Large intestine (tissue), 3 donors: ENCODE data around the gene CNOT9. TPM values are rescaled to one million over a fixed set of nuclear protein-coding genes. Genes with fewer than 3 reads are reported as not detected.

Experiments used
- DNase-seq, 2 donors: peaks; one replicate each; pipeline versions ENCODE4 v3.0.0 to v3.0.0-alpha.2; 2013
- H3K27ac ChIP-seq: one replicate; pipeline ENCODE4 v1.5.1; 2013; ENCODE audit warnings: low read length
- H3K27me3 ChIP-seq: 2 replicates; pipeline ENCODE4 v1.6.1; 2013; ENCODE audit warnings: low read length; ENCODE audit not compliant: control insufficient read depth, insufficient read depth
- H3K36me3 ChIP-seq: 2 replicates; pipeline ENCODE4 v1.6.1; 2013; ENCODE audit warnings: low read length; ENCODE audit not compliant: control insufficient read depth, insufficient read depth
- H3K4me1 ChIP-seq: one replicate; pipeline ENCODE4 v1.6.1; 2013; ENCODE audit warnings: low read length; ENCODE audit not compliant: control insufficient read depth, insufficient read depth
- H3K4me3 ChIP-seq: one replicate; pipeline ENCODE4 v1.5.1; 2013; ENCODE audit warnings: low read length
- H3K9me3 ChIP-seq: one replicate; pipeline ENCODE4 v1.6.1; 2013; ENCODE audit warnings: mild to moderate bottlenecking, low read depth, low read length, moderate library complexity; ENCODE audit not compliant: control insufficient read depth
- WGBS: methylation state at CpG from one replicate; pipeline ENCODE4 v1.1.5; 2013; ENCODE audit warnings: low lambda C conversion rate; ENCODE audit not compliant: insufficient coverage; 5-methylcytosine and 5-hydroxymethylcytosine counted together
- polyA plus RNA-seq: library from polyadenylated mRNA; unstranded; fragments of 120-200 nt; gene quantifications from one replicate; pipeline ENCODE4 v1.2.1, GENCODE V29; 2013

The CNOT9 gene
- polyA plus RNA-seq, 1 donor: 37.8 TPM

GRCh38 chr2:218576854-218577253, 8.2 kb downstream of the CNOT9 start:
- Histone ChIP-seq H3K4me1 (no peaks in the 10 kb centered on the region), H3K27ac (no peak overlapping the region), H3K9me3 (no peaks in the 10 kb centered on the region), H3K27me3 (no peaks in the 10 kb centered on the region), H3K4me3 (no peak overlapping the region), H3K36me3 (peaks cover 24% of the 10 kb centered on the region)
- DNase-seq: no peak
- WGBS: no CpG with 5 or more reads among the region's 4 CpGs

- Histone ChIP-seq H3K4me3 (no peak overlapping the region), H3K27ac (no peak overlapping the region), H3K4me1 (no peaks in the 10 kb centered on the region), H3K36me3 (peaks cover 25% of the 10 kb centered on the region), H3K9me3 (no peaks in the 10 kb centered on the region), H3K27me3 (no peaks in the 10 kb centered on the region)
- no peak for DNase-seq
- WGBS: no CpG with 5 or more reads among the region's 3 CpGs
Observed at GRCh38 chr2:218577482-218578220, 9.0 kb downstream of the CNOT9 start.

DNA sequence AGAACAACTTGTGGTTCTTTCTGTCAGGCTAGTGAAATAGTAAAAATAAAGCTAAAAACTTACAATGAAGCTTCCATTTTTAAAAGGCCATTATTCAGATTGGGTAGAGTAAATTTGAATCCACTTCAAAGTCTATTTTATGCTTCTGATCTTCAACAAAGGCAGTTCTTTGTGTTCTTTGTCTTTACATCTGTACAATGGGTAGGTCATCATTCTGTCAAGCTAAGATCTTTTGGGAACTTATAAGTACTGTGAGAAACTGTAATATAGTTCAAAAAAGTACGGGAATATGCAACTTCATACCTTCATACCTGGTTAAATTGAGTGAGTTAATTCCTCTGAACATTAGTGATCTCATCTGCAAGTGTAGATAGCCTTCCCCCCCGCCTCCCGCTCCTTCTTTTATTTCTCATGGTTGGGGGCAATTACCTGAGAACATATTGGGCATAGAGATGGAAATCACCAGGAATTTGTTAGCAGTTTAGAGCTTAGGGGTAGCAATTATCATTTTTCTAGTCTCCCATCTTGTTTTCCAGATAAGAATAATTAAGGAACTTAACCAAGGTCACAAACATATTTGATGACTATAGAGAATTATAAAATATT, 9.7 kb downstream of the CNOT9 start:
- H3K9me3 ChIP-seq: no peaks in the 10 kb centered on the region
- 80% methylated on average over 1 of the region's 3 CpGs for WGBS
- no peaks in the 10 kb centered on the region for H3K27me3 ChIP-seq
- no peaks in the 10 kb centered on the region for H3K4me1 ChIP-seq
- no peak for DNase-seq
- H3K4me3 ChIP-seq: no peak overlapping the region
- H3K27ac ChIP-seq: no peak overlapping the region
- peaks cover 26% of the 10 kb centered on the region for H3K36me3 ChIP-seq

- no peak overlapping the region for H3K27ac ChIP-seq
- H3K4me1 ChIP-seq: no peaks in the 10 kb centered on the region
- H3K36me3 ChIP-seq: peaks cover 51% of the 10 kb centered on the region
- H3K27me3 ChIP-seq: no peaks in the 10 kb centered on the region
- H3K4me3 ChIP-seq: no peak overlapping the region
- no peaks in the 10 kb centered on the region for H3K9me3 ChIP-seq
- WGBS: 80% methylated on average over 1 of the region's 7 CpGs
- DNase-seq: no peak
Observed at GRCh38 chr2:218582076-218582475, 13.4 kb downstream of the CNOT9 start.

DNA sequence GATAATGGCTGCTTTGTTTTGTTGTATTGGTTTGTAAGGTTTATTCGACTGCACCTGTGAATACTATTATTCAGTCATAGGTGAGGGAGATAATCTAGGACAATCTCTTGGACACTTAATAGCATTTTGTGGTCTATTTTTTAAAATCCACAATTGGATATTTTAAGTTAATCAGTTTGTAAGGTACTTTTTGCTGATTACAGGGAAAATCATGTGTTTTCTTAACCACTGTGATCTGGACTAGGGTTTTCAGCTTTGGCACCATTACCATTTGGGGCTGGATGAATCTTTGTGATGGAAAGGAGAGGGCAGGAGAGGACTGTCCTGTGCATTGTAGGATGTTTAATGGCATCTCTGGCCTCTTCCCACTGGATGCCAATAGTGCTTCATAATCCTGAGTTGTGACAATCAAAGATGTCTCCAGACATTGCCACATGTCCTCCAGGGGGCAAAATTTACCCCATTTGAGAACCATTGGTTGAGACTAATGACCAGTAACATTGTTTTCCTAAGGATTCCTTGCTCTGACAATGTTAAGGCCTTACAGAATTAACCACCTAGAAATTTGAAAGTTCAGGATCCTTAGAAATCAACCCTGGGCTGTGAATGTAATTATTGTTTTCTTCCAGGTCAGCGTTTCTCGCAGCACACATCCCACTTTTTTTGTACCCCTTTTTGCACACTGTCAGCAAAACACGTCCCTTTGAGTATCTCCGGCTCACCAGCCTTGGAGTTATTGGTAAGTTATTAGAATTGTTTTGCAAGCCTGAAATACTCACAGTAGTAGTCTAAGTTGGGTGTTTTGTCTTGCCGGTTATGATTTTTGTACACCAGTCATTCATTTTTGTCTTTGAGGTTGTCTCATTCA, 15.6 kb downstream of the CNOT9 start:
- Histone ChIP-seq H3K36me3 (peaks cover 52% of the 10 kb centered on the region), H3K4me3 (no peak overlapping the region)
- 100% methylated on average over 1 of the region's 6 CpGs for WGBS

GRCh38 chr2:218585541-218585940, 16.9 kb downstream of the CNOT9 start:
- WGBS: no CpG with 5 or more reads among the region's 1 CpG
- Histone ChIP-seq H3K27me3 (no peaks in the 10 kb centered on the region), H3K27ac (no peak overlapping the region), H3K4me1 (no peaks in the 10 kb centered on the region), H3K9me3 (no peaks in the 10 kb centered on the region), H3K36me3 (peaks cover 60% of the 10 kb centered on the region), H3K4me3 (no peak overlapping the region)
- no peak for DNase-seq

More for the DNA sequence above, 15.6 kb downstream of the CNOT9 start:
- H3K4me1 ChIP-seq: no peaks in the 10 kb centered on the region
- H3K27me3 ChIP-seq: no peaks in the 10 kb centered on the region
- DNase-seq: no peak
- no peak overlapping the region for H3K27ac ChIP-seq
- H3K9me3 ChIP-seq: no peaks in the 10 kb centered on the region

DNA sequence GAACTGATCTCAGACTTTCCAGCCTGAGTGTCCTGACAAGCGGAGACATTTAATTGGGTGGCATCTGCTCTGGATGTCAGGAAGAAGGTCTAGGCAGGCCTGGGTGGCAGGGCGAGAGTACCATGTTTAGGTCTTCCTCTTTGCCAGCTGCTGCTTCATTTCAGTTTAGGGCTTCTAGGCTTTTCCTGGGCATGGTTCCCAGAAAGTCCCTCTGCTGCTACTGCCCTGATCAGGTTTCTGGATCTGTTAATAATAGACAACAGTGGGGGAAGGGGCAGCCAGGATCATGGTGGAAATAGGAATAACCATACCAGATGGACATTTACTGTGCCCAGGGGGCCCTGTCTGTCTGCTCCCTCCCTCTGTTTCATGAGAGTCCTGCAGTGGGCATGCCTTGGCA, 36.8 kb downstream of the CNOT9 start:
- no peaks in the 10 kb centered on the region for H3K9me3 ChIP-seq
- H3K4me3 ChIP-seq: no peak overlapping the region
- WGBS: no CpG with 5 or more reads among the region's 2 CpGs
- H3K27ac ChIP-seq: no peak overlapping the region
- no peaks in the 10 kb centered on the region for H3K4me1 ChIP-seq
- H3K36me3 ChIP-seq: no peaks in the 10 kb centered on the region
- no peak for DNase-seq
- H3K27me3 ChIP-seq: no peaks in the 10 kb centered on the region

GRCh38 chr2:218607436-218608115, 38.9 kb downstream of the CNOT9 start, which contains the start of gene PLCD4:
Gene PLCD4 (plus strand): TSS chr2:218607899. CDS start chr2:218615740, 7,841 bp downstream.
- H3K4me3 ChIP-seq: no peak within 1 kb of the TSS
- WGBS: 55% methylated on average over 2 of the region's 8 CpGs
- peaks cover 2% of the 10 kb centered on the region for H3K27me3 ChIP-seq
- peak within 1 kb of the TSS; percentile 15 for H3K27ac ChIP-seq
- no peaks in the 10 kb centered on the region for H3K36me3 ChIP-seq
- H3K9me3 ChIP-seq: no peaks in the 10 kb centered on the region
- no peak for DNase-seq
- no peaks in the 10 kb centered on the region for H3K4me1 ChIP-seq

DNA sequence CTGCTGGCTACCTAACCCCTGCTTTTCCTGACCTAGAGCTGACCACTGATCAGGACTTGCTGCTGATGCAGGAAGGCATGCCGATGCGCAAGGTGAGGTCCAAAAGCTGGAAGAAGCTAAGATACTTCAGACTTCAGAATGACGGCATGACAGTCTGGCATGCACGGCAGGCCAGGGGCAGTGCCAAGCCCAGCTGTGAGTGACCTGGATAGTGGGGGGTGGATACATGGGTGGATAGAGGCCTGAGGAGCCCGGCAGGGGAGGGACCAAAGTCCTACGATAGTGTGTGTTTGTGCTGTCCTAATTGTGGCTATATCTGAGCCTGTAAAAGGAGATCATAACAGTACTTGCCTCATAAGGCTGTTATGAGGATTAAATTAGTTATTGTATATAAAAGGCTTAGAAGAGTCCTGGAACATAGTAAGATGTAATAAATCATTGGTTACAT, 47.3 kb downstream of the CNOT9 start:
- H3K27ac ChIP-seq: no peak overlapping the region
- no peaks in the 10 kb centered on the region for H3K9me3 ChIP-seq
- H3K4me3 ChIP-seq: no peak overlapping the region
- H3K4me1 ChIP-seq: no peaks in the 10 kb centered on the region
- no peaks in the 10 kb centered on the region for H3K36me3 ChIP-seq
- 28% methylated on average over 2 of the region's 6 CpGs for WGBS
- H3K27me3 ChIP-seq: peaks cover 2% of the 10 kb centered on the region
- DNase-seq: peak; percentile 29 to 52
